ENCODE results near the gene ANO8. TPM values are rescaled to one million over a fixed set of nuclear protein-coding genes. Genes with fewer than 3 reads are reported as not detected.

ANO8 gene
- total RNA-seq, 1 experiment from 2014 or later: 12.1 TPM

GRCh38 chr19:17323964-17324332, 10.7 kb downstream of the ANO8 start:
- Histone ChIP-seq H3K9me2 (replicated peaks; ENCODE audit: low read length) (no peaks in the 10 kb centered on the region), H3F3A (ENCODE audit: low read length, unreplicated experiment) (no peaks in the 10 kb centered on the region), H3K36me3 (ENCODE audit: low read depth, low read length) (peaks cover 17% of the 10 kb centered on the region), H3K4me2 (ENCODE audit: low read length) (no peak overlapping the region), H2AFZ (ENCODE audit: low read length) (no peak overlapping the region), H3K4me1 (ENCODE audit: insufficient read depth, low read length) (no peaks in the 10 kb centered on the region), H4K20me1 (ENCODE audit: low read length) (no peaks in the 10 kb centered on the region), H3K9ac (ENCODE audit: low read length) (no peak overlapping the region), H3K4me3 (ENCODE audit: low read length) (no peak overlapping the region), H3K79me2 (ENCODE audit: low read length) (peaks cover 1% of the 10 kb centered on the region; the same call in 1 of the 2 replicates), H3K27me3 (ENCODE audit: low read length) (no peaks in the 10 kb centered on the region), H3K9me3 (ENCODE audit: low read length) (no peaks in the 10 kb centered on the region), H3K27ac (ENCODE audit: low read length) (no peak overlapping the region)
- intact Hi-C loops (cut with micrococcal nuclease): no loop called here
- ChIA-PET CTCF (no interaction called here), POLR2A (ENCODE audit: unreplicated experiment) (no interaction called here)
- DNase-seq: no peak
- no TSS peak for BruUV-seq (replicated peaks)
- ATAC-seq: no peak
- no peak for TF ChIP-seq EZH2phosphoT487 (IDR thresholded peaks at IDR 0.05; ENCODE audit: borderline replicate concordance, low read length)
- TF ChIP-seq EZH2 (IDR thresholded peaks at IDR 0.05; ENCODE audit: low read length, unreplicated experiment): no peak
- TF ChIP-seq, protein P1, sequence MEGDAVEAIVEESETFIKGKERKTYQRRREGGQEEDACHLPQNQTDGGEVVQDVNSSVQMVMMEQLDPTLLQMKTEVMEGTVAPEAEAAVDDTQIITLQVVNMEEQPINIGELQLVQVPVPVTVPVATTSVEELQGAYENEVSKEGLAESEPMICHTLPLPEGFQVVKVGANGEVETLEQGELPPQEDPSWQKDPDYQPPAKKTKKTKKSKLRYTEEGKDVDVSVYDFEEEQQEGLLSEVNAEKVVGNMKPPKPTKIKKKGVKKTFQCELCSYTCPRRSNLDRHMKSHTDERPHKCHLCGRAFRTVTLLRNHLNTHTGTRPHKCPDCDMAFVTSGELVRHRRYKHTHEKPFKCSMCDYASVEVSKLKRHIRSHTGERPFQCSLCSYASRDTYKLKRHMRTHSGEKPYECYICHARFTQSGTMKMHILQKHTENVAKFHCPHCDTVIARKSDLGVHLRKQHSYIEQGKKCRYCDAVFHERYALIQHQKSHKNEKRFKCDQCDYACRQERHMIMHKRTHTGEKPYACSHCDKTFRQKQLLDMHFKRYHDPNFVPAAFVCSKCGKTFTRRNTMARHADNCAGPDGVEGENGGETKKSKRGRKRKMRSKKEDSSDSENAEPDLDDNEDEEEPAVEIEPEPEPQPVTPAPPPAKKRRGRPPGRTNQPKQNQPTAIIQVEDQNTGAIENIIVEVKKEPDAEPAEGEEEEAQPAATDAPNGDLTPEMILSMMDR (conservative IDR thresholded peaks at IDR 0.05; ENCODE audit: low read depth, low read length): no peak

DNA sequence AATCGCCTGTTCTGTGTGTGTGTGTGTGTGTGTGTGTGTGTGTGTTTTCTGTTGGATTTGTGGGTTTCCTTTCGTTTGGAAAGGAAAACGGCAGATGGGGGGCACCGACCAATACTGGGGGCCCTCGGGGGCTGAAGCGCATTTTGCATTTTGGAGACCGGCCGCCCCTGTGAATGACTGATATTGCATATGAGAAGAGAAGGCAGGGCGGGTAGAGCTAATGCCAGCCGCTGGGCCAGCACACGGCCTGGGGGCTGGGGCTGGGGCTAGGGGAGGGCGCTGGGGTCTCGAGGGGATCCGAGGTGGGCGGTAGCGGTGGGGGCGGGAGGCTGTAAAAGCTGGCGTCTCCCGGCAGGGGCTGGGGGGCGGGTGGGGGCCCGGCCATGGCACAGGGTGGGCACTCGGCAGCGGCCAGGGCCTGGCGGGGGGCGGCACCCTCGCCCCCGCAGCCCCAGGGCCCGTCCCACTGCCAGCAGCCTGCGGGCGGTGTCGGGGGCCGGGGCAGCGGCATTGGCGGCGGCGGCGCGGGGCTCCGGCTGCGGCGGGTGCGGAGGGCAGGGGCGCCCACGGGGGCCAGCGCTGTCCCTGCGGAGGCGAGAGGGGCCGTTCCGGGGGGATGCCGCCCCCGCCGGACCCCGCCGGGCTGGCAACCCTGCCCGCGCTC, 11.2 kb downstream of the ANO8 start:
- Histone ChIP-seq H3K4me2 (ENCODE audit: low read length) (no peak overlapping the region), H3F3A (ENCODE audit: low read length, unreplicated experiment) (no peaks in the 10 kb centered on the region), H3K79me2 (ENCODE audit: low read length) (peaks cover 6% of the 10 kb centered on the region; the same call in 1 of the 2 replicates), H2AFZ (ENCODE audit: low read length) (no peak overlapping the region), H3K27me3 (ENCODE audit: low read length) (no peaks in the 10 kb centered on the region), H3K9ac (ENCODE audit: low read length) (no peak overlapping the region), H3K4me3 (ENCODE audit: low read length) (no peak overlapping the region), H3K9me3 (ENCODE audit: low read length) (no peaks in the 10 kb centered on the region), H3K9me2 (replicated peaks; ENCODE audit: low read length) (no peaks in the 10 kb centered on the region), H3K4me1 (ENCODE audit: insufficient read depth, low read length) (no peaks in the 10 kb centered on the region), H3K27ac (ENCODE audit: low read length) (no peak overlapping the region), H4K20me1 (ENCODE audit: low read length) (no peaks in the 10 kb centered on the region), H3K36me3 (ENCODE audit: low read depth, low read length) (peaks cover 18% of the 10 kb centered on the region)
- no TSS peak for BruUV-seq (replicated peaks)
- CTCF ChIA-PET: no interaction called here
- POLR2A ChIA-PET (ENCODE audit: unreplicated experiment): no interaction called here
- TF ChIP-seq EZH2 (IDR thresholded peaks at IDR 0.05; ENCODE audit: low read length, unreplicated experiment): no peak
- TF ChIP-seq EZH2phosphoT487 (IDR thresholded peaks at IDR 0.05; ENCODE audit: borderline replicate concordance, low read length): no peak
- TF ChIP-seq, protein P1 (conservative IDR thresholded peaks at IDR 0.05; ENCODE audit: low read depth, low read length): no peak
- ATAC-seq (no peak), DNase-seq (no peak)
- intact Hi-C loops (cut with micrococcal nuclease): no loop called here

DNA sequence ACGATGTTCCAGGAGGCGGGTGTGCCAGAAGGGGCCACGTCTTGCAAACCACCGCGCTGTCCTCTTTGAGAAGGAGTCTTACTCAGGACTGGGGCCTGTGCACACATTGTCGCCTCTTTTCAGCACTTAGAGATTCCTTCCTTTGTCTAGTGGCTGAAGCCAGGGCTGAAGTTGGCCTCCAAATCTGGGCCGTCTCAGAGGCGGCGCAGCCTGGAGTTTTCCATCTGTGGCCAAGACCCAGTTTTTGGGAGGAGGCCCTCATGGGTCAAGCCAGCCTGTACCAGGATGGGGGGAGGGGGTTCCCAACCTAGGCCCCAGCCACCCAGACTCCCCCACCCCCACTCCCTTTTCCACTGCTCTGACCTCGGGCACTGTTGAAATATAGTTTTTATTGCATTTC, 11.8 kb downstream of the ANO8 start:
- ATAC-seq (peak; percentile 16), DNase-seq (no peak)
- H3K4me2 ChIP-seq (ENCODE audit: low read length): no peak overlapping the region
- H3F3A ChIP-seq (ENCODE audit: low read length, unreplicated experiment): no peaks in the 10 kb centered on the region
- no peak overlapping the region for H2AFZ ChIP-seq (ENCODE audit: low read length)
- CTCF ChIA-PET: no interaction called here
- no peak overlapping the region for H3K4me3 ChIP-seq (ENCODE audit: low read length)
- H3K27me3 ChIP-seq (ENCODE audit: low read length): no peaks in the 10 kb centered on the region
- H3K36me3 ChIP-seq (ENCODE audit: low read depth, low read length): peaks cover 18% of the 10 kb centered on the region
- H3K9ac ChIP-seq (ENCODE audit: low read length): no peak overlapping the region
- peaks cover 7% of the 10 kb centered on the region; the same call in 1 of the 2 replicates for H3K79me2 ChIP-seq (ENCODE audit: low read length)
- TF ChIP-seq EZH2 (IDR thresholded peaks at IDR 0.05; ENCODE audit: low read length, unreplicated experiment): no peak
- TF ChIP-seq EZH2phosphoT487 (IDR thresholded peaks at IDR 0.05; ENCODE audit: borderline replicate concordance, low read length): no peak
- TF ChIP-seq, protein P1 (conservative IDR thresholded peaks at IDR 0.05; ENCODE audit: low read depth, low read length): no peak
- POLR2A ChIA-PET (ENCODE audit: unreplicated experiment): no interaction called here
- no peaks in the 10 kb centered on the region for H3K9me3 ChIP-seq (ENCODE audit: low read length)
- no TSS peak for BruUV-seq (replicated peaks)
- H4K20me1 ChIP-seq (ENCODE audit: low read length): no peaks in the 10 kb centered on the region
- H3K4me1 ChIP-seq (ENCODE audit: insufficient read depth, low read length): peaks cover 1% of the 10 kb centered on the region
- no peaks in the 10 kb centered on the region for H3K9me2 ChIP-seq (replicated peaks; ENCODE audit: low read length)
- intact Hi-C loops (cut with micrococcal nuclease): no loop called here
- H3K27ac ChIP-seq (ENCODE audit: low read length): no peak overlapping the region
